Measurements from ENCODE around the gene PKN1. TPM values are rescaled to one million over a fixed set of nuclear protein-coding genes. Genes with fewer than 3 reads are reported as not detected.
"Not testable (repeated sequence)": the region's sequence is repeated elsewhere in the genome, so short reads cannot be mapped to it uniquely, and the experiment has no call there.

Gene PKN1
- total RNA-seq, 2 experiments from 2014 or later = 244 to 265 TPM

- DNase-seq = no peak
- Mint-ChIP-seq H3K4me1 (peaks cover 7% of the 10 kb centered on the region), H3K4me3 (no peak overlapping the region), H3K27ac (no peak overlapping the region), H3K27me3 (no peaks in the 10 kb centered on the region), H3K9me3 (no peaks in the 10 kb centered on the region), H3K36me3 (peaks cover 39% of the 10 kb centered on the region)
- POLR2A ChIA-PET = interaction anchor here (0.8 to 13.1 kb wide), 5 partner anchors 12 to 53 kb away, joined by 3 to 250 read pairs (median 3); no protein-coding TSS in a partner anchor
- no peak for ATAC-seq (ENCODE audit: low read depth)
These were observed 31.5 kb upstream of the PKN1 start for GRCh38 chr19:14401468-14402195.

- DNase-seq = no peak
- H3K27me3 Mint-ChIP-seq = no peaks in the 10 kb centered on the region
- peaks cover 40% of the 10 kb centered on the region for H3K36me3 Mint-ChIP-seq
- no peaks in the 10 kb centered on the region for H3K9me3 Mint-ChIP-seq
- POLR2A ChIA-PET = interaction anchor here (0.6 to 13.1 kb wide), 6 partner anchors 17 to 120 kb away, joined by 3 to 250 read pairs (median 4); partner anchors contain the start of gene ADGRE5
- no peak for ATAC-seq (ENCODE audit: low read depth)
- H3K4me1 Mint-ChIP-seq = peaks cover 9% of the 10 kb centered on the region
- no peak overlapping the region for H3K27ac Mint-ChIP-seq
- H3K4me3 Mint-ChIP-seq = no peak overlapping the region
These were observed 30.6 kb upstream of the PKN1 start for GRCh38 chr19:14402332-14403144.

GRCh38 chr19:14403145-14403930, 29.8 kb upstream of the PKN1 start:
- peaks cover 37% of the 10 kb centered on the region for H3K36me3 Mint-ChIP-seq
- H3K9me3 Mint-ChIP-seq; ATAC-seq (ENCODE audit: low read depth); H3K27ac Mint-ChIP-seq; H3K4me3 Mint-ChIP-seq; H3K4me1 Mint-ChIP-seq; DNase-seq; H3K27me3 Mint-ChIP-seq: not testable (repeated sequence)
- POLR2A ChIA-PET = interaction anchor here (0.9 to 13.1 kb wide), 4 partner anchors 8 to 41 kb away, joined by 5 to 250 read pairs (median 8); partner anchors contain the start of gene ADGRE5

GRCh38 chr19:14404312-14404711, 28.8 kb upstream of the PKN1 start:
- Mint-ChIP-seq H3K27ac (peak overlapping the region; percentile 34), H3K36me3 (peaks cover 40% of the 10 kb centered on the region), H3K4me1 (peaks cover 9% of the 10 kb centered on the region), H3K4me3 (no peak overlapping the region), H3K9me3 (no peaks in the 10 kb centered on the region), H3K27me3 (no peaks in the 10 kb centered on the region)
- DNase-seq (no peak), ATAC-seq (ENCODE audit: low read depth) (no peak)
- POLR2A ChIA-PET = interaction anchor here (0.6 to 13.1 kb wide), 7 partner anchors 9 to 114 kb away, joined by 3 to 250 read pairs (median 10); partner anchors contain the start of genes ADGRE5 and DNAJB1

GRCh38 chr19:14405380-14405757, 27.7 kb upstream of the PKN1 start:
- POLR2A ChIA-PET = interaction anchor here (0.6 to 13.1 kb wide), 13 partner anchors 9 to 113 kb away, joined by 3 to 250 read pairs (median 7); partner anchors contain the start of genes ADGRE5, DDX39A and DNAJB1
- no peak for ATAC-seq (ENCODE audit: low read depth)
- Mint-ChIP-seq H3K36me3 (peaks cover 43% of the 10 kb centered on the region), H3K27ac (peak overlapping the region; percentile 30), H3K9me3 (no peaks in the 10 kb centered on the region), H3K4me3 (no peak overlapping the region), H3K27me3 (no peaks in the 10 kb centered on the region), H3K4me1 (peaks cover 12% of the 10 kb centered on the region)
- no peak for DNase-seq

GRCh38 chr19:14405758-14406644, 27.1 kb upstream of the PKN1 start:
- DNase-seq (peak; percentile 97), ATAC-seq (ENCODE audit: low read depth) (peak; percentile 66)
- no peaks in the 10 kb centered on the region for H3K27me3 Mint-ChIP-seq
- H3K27ac Mint-ChIP-seq = peak overlapping the region; percentile 72
- POLR2A ChIA-PET = interaction anchor here (0.6 to 13.1 kb wide), 16 partner anchors 9 to 269 kb away, joined by 3 to 250 read pairs (median 6); partner anchors contain the start of genes ADGRE5, DDX39A and DNAJB1
- peaks cover 12% of the 10 kb centered on the region for H3K4me1 Mint-ChIP-seq
- no peak overlapping the region for H3K4me3 Mint-ChIP-seq
- peaks cover 45% of the 10 kb centered on the region for H3K36me3 Mint-ChIP-seq
- no peaks in the 10 kb centered on the region for H3K9me3 Mint-ChIP-seq

GRCh38 chr19:14406645-14407401, 26.3 kb upstream of the PKN1 start:
- peak overlapping the region; percentile 72 for H3K27ac Mint-ChIP-seq
- no peaks in the 10 kb centered on the region for H3K27me3 Mint-ChIP-seq
- peaks cover 13% of the 10 kb centered on the region for H3K4me1 Mint-ChIP-seq
- peaks cover 42% of the 10 kb centered on the region for H3K36me3 Mint-ChIP-seq
- no peaks in the 10 kb centered on the region for H3K9me3 Mint-ChIP-seq
- DNase-seq = no peak
- POLR2A ChIA-PET = interaction anchor here (0.6 to 13.1 kb wide), 11 partner anchors 8 to 270 kb away, joined by 3 to 250 read pairs (median 7); partner anchors contain the start of genes ADGRE5 and DDX39A
- no peak for ATAC-seq (ENCODE audit: low read depth)
- H3K4me3 Mint-ChIP-seq = no peak overlapping the region

- POLR2A ChIA-PET = interaction anchor here (0.7 to 13.1 kb wide), 6 partner anchors 10 to 46 kb away, joined by 3 to 250 read pairs (median 14); partner anchors contain the start of gene ADGRE5
- no peak overlapping the region for H3K4me3 Mint-ChIP-seq
- peak overlapping the region; percentile 80 for H3K27ac Mint-ChIP-seq
- no peaks in the 10 kb centered on the region for H3K9me3 Mint-ChIP-seq
- ATAC-seq (ENCODE audit: low read depth) = no peak
- H3K27me3 Mint-ChIP-seq = no peaks in the 10 kb centered on the region
- peaks cover 39% of the 10 kb centered on the region for H3K36me3 Mint-ChIP-seq
- no peak for DNase-seq
- peaks cover 17% of the 10 kb centered on the region for H3K4me1 Mint-ChIP-seq
These were observed 25.3 kb upstream of the PKN1 start for GRCh38 chr19:14407605-14408484.

- DNase-seq (no peak), ATAC-seq (ENCODE audit: low read depth) (no peak)
- Mint-ChIP-seq H3K9me3 (no peaks in the 10 kb centered on the region), H3K4me3 (no peak overlapping the region), H3K36me3 (peaks cover 44% of the 10 kb centered on the region), H3K27ac (peak overlapping the region; percentile 80), H3K27me3 (no peaks in the 10 kb centered on the region), H3K4me1 (peaks cover 23% of the 10 kb centered on the region)
- POLR2A ChIA-PET = interaction anchor here (0.7 to 13.1 kb wide), 4 partner anchors 9 to 47 kb away, joined by 3 to 250 read pairs (median 34); partner anchors contain the start of gene ADGRE5
These were observed 24.5 kb upstream of the PKN1 start for GRCh38 chr19:14408491-14409145.
